ENCODE results near the gene IKZF2.

The IKZF2 gene

GRCh38 chr2:212991120-212991519, 160.3 kb downstream of the IKZF2 start:
- DNase-seq = no peak

GRCh38 chr2:212990697-212991096, 160.7 kb downstream of the IKZF2 start:
- no peak for DNase-seq

GRCh38 chr2:212987492-212987891, 163.9 kb downstream of the IKZF2 start:
- no peak for DNase-seq

- DNase-seq = no peak
Observed at GRCh38 chr2:212984129-212984528, 167.3 kb downstream of the IKZF2 start.

GRCh38 chr2:212979799-212980198, 171.6 kb downstream of the IKZF2 start:
- DNase-seq = no peak

- no peak for DNase-seq
Observed at GRCh38 chr2:212979046-212979612, 172.3 kb downstream of the IKZF2 start.

- DNase-seq = no peak
Observed at GRCh38 chr2:212977152-212977551, 174.3 kb downstream of the IKZF2 start.

- no peak for DNase-seq
Observed at GRCh38 chr2:212975333-212975732, 176.1 kb downstream of the IKZF2 start.

GRCh38 chr2:212974692-212975091, 176.7 kb downstream of the IKZF2 start:
- no peak for DNase-seq

GRCh38 chr2:212973347-212973746, 178.1 kb downstream of the IKZF2 start:
- no peak for DNase-seq

- no peak for DNase-seq
Observed at GRCh38 chr2:212970132-212970531, 181.3 kb downstream of the IKZF2 start.

GRCh38 chr2:212968284-212969081, 182.9 kb downstream of the IKZF2 start:
- DNase-seq = no peak

- DNase-seq = no peak
Observed at GRCh38 chr2:212966884-212967283, 184.5 kb downstream of the IKZF2 start.

GRCh38 chr2:212962691-212963090, 188.7 kb downstream of the IKZF2 start:
- no peak for DNase-seq

GRCh38 chr2:212961255-212961654, 190.2 kb downstream of the IKZF2 start:
- no peak for DNase-seq

- DNase-seq = no peak
Observed at GRCh38 chr2:212960336-212960735, 191.1 kb downstream of the IKZF2 start.

GRCh38 chr2:212959471-212960117, 191.8 kb downstream of the IKZF2 start:
- DNase-seq = no peak

- no peak for DNase-seq
Observed at GRCh38 chr2:212958757-212959295, 192.6 kb downstream of the IKZF2 start.

GRCh38 chr2:212958133-212958532, 193.3 kb downstream of the IKZF2 start:
- DNase-seq = no peak

- DNase-seq = no peak
Observed at GRCh38 chr2:212957624-212958023, 193.8 kb downstream of the IKZF2 start.

GRCh38 chr2:212956665-212957607, 194.5 kb downstream of the IKZF2 start:
- DNase-seq = no peak

GRCh38 chr2:212953170-212953920, 198.1 kb downstream of the IKZF2 start:
- DNase-seq = no peak
